Aorta (tissue), 5 donors: ENCODE results near the gene TRMT2A. TPM values are rescaled to one million over a fixed set of nuclear protein-coding genes. Genes with fewer than 3 reads are reported as not detected.

Source experiments
- ATAC-seq: fragments of 200-7000 bp; cut with Tn5 transposase; one replicate; pipeline ENCODE4 v1.9.1; 2022; ENCODE audit warnings: moderate library complexity; ENCODE audit not compliant: low FRiP score
- DNase-seq, 2 donors: peaks; one replicate each; pipeline ENCODE4 v3.0.0-alpha.2; 2020
- H3K27ac ChIP-seq, 2 donors: one replicate each; pipeline ENCODE4 v1.5.1; 2013; ENCODE audit warnings: low read length in 2 of 2, mild to moderate bottlenecking in 2 of 2, moderate library complexity in 2 of 2, control low read depth in 1 of 2, inconsistent platforms in 1 of 2, low read depth in 1 of 2
- H3K27me3 ChIP-seq, 2 donors: one replicate each; pipeline ENCODE4 v1.6.1; 2013; ENCODE audit warnings: control low read depth in 1 of 2, low read length in 1 of 2, mild to moderate bottlenecking in 1 of 2, moderate library complexity in 1 of 2; ENCODE audit not compliant: insufficient read depth in 2 of 2, control insufficient read depth in 1 of 2
- H3K36me3 ChIP-seq, 2 donors: one replicate each; pipeline ENCODE4 v1.6.1; 2013; ENCODE audit warnings: control low read depth in 1 of 2, low read length in 1 of 2, mild to moderate bottlenecking in 1 of 2; ENCODE audit not compliant: insufficient read depth in 2 of 2, control insufficient read depth in 1 of 2
- H3K4me1 ChIP-seq, 2 donors: one replicate each; pipeline ENCODE4 v1.6.1; 2013; ENCODE audit warnings: low read length in 2 of 2, control low read depth in 1 of 2, mild to moderate bottlenecking in 1 of 2, moderate library complexity in 1 of 2; ENCODE audit not compliant: insufficient read depth in 2 of 2, control insufficient read depth in 1 of 2
- H3K4me3 ChIP-seq, 2 donors: one replicate each; pipeline ENCODE4 v1.5.1; 2013; ENCODE audit warnings: low read length in 2 of 2, control low read depth in 1 of 2, mild to moderate bottlenecking in 1 of 2
- H3K9me3 ChIP-seq: one replicate; pipeline ENCODE4 v1.6.1; 2013; ENCODE audit warnings: mild to moderate bottlenecking, low read length; ENCODE audit not compliant: control insufficient read depth
- WGBS, 2 donors: extraction: QIAGEN DNeasy Blood & Tissue Kit; methylation state at CpG; one replicate each; pipeline ENCODE4 v1.1.7; 2013; 5-methylcytosine and 5-hydroxymethylcytosine counted together
- intact Hi-C, 2 donors: fragments of 100-400 bp; cut with DNase I; formaldehyde crosslinking; loops; one replicate each; pipeline versions ENCODE4 v1.14.2 to v1.15.0; 2022
- polyA plus RNA-seq, 2 donors: library from polyadenylated mRNA; stranded (reverse); fragments of 200-250 nt; gene quantifications; one replicate each; pipeline ENCODE4 v1.2.3, GENCODE V29; 2013
- total RNA-seq, 2 donors: library from RNA; stranded (reverse); fragmentation: NEBNext Ultra II Directional; extraction: Animal tissue kit (Norgen Biotek cat#: 25700); gene quantifications; one replicate each; pipeline ENCODE4 v1.2.1, GENCODE V29; 2021
- donor health status: healthy with polysubstance abuse.
- donor health status: Bipolar disorder and iron deficiency.
- donor health status: DM: no; HTN: no; CAD: no.
- donor health status: DM: no; HTN: no; CAD: no.
- donor health status: DM: yes; HTN: yes; CAD: no.

TRMT2A gene
- total and polyA plus RNA-seq, 4 donors, result 15.9 to 152 (median 46.2) TPM

DNA sequence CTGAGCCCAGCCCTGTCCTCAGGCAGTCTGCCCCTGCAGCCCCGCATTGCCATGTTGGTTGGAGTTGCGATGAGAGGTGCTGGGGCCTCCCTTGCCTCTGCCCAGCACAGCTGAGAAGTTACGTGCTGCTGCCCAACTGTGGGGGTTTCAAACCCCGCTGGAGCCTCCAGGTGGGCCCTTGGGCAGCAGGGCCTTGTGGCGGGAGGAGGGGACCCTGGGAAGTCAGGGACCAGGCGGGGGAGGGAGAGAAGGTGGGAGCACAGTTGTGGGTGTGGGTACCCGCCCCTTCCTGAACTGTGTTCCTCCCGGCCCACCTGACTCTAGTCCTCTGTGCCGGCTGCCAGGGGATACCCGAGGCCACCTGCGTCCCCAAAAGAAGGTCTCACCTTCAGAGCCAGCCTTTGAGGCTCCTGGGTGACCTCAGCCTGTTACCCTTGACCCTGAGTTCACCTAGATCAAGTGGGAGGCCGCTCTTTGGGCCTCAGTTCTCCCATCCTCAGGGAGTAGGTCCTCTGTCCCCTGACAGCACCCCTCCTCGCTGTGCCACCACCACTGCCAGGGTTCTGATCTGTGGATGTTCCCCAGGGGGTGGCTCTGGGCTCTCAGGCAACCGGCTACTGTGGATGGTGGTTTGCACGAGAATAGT lies 41.5 kb upstream of the TRMT2A start:
- Histone ChIP-seq H3K4me3 (no peak overlapping the region), H3K4me1 (no peaks in the 10 kb centered on the region), H3K36me3 (no peaks in the 10 kb centered on the region), H3K9me3 (no peaks in the 10 kb centered on the region), H3K27ac (no peak overlapping the region), H3K27me3 (no peaks in the 10 kb centered on the region)
- DNase-seq (no peak), ATAC-seq (no peak)
- intact Hi-C loops, result loop anchor here in 1 of 2 donors (5.0 kb wide), 1 partner anchor 109 kb away; the partner anchor contains the start of gene RTN4R
- 80 to 88% methylated on average over 14 to 15 of the region's 15 CpGs for WGBS, 2 donors

DNA sequence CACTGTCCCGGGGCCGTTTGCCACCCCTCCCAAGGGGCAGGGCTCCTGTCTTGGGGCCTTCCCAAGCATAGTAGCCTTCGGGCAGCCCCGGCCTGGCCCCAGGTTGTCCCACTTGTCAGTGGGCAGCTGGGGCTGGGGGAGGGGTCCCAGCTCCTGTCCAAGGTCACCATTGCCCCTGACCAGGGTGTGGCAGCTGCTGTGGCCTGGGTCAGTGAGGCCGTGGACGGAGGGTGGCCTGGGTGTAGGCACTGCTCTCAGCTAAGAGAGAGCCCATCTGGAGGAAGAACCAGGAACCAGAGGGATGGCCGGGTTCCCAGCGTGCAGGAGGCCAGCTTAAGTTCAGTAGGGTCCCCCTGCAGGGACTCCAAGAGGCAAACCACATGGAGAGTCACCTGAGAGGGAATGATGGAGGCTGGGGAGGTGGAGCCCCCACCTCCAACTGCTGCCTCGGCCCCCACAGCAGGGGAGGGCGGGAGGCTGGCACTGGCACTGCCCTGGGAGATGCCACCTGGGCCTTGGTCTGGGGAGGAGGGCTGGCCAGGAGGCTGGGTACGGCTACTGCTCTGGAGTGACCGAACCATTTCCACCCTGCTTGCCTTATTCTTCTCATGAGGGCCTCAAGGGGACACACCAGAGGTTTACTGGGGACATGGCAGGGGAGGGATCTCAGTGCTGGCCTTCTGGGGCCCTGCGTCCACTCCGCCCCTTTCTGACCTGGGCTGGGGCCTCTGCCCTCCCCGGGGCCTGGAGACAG lies 40.6 kb upstream of the TRMT2A start:
- Histone ChIP-seq H3K36me3 (no peaks in the 10 kb centered on the region), H3K4me1 (no peaks in the 10 kb centered on the region), H3K4me3 (no peak overlapping the region), H3K27ac (no peak overlapping the region), H3K27me3 (no peaks in the 10 kb centered on the region), H3K9me3 (no peaks in the 10 kb centered on the region)
- ATAC-seq (no peak), DNase-seq (no peak)
- WGBS, 2 donors, result 62% methylated on average over 15 of the region's 15 CpGs
- intact Hi-C loops, result loop anchor here (1.0 to 5.0 kb wide), 3 partner anchors 110 to 128 kb away; partner anchors contain the start of gene RTN4R (in 2 of the 2)

DNA sequence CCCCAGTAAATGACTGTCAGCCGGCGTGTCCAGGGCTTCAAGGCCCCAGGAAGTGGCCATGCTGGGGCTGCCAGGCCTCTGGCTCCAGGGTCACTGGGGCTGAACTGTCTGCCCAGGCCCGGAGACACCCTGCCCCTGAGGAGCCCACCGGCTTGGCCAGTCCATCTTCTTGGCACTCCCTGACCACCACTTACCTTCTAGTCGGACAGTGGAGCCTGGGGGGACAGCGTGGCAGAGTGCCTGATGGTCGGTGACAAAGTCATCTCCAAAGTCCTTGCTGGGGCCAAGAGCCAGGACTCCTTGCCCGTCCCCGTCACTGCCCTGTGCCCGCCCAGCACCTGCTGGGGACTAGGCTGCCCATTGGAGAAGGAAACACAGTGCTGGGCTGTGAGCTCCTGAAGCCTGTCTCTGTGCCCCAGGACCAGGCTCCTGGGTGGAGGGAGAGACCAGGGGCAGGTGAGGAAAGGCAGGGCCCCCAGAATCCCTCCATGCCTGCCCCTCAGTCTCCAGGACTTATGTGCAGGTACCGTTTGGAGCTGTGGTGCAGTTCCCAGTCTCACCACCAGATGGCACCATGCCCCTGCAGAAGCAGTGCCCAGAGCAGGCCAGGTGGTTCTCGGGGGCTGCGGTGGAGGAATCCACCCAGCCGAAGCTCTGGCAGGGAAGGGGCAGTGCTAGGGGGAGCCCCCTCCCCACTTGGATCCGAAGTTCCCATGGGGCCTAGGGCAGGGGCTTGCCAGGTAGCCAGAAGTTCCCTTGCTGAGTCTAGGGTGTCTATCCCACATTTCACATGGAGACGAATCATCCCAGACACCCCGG lies 39.8 kb upstream of the TRMT2A start:
- DNase-seq (peak; percentile 89 to 95), ATAC-seq (peak; percentile 89)
- WGBS, 2 donors, result 37% methylated on average over 17 of the region's 17 CpGs
- Histone ChIP-seq H3K27me3 (no peaks in the 10 kb centered on the region), H3K9me3 (no peaks in the 10 kb centered on the region), H3K27ac (no peak overlapping the region), H3K36me3 (no peaks in the 10 kb centered on the region), H3K4me1 (no peaks in the 10 kb centered on the region), H3K4me3 (no peak overlapping the region)
- intact Hi-C loops, result loop anchor here (1.0 to 5.0 kb wide), 3 partner anchors 110 to 128 kb away; partner anchors contain the start of gene RTN4R (in 2 of the 2)

DNA sequence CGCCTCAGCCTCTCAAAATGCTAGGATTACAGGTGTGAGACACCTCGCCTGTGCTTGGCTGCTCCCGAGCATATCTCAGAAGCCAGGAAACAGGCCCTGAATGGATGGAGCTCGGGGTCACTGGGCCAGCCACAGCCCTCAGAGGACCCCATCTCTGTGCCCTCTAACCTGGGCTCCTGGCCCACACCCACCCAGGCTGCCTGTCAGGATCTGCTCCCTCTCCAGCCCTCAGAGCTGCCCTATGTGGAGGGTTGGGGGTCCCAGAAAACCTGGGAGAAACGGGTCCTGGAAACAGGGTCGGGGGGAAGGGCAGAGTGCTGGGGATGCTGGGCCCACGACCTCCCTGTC lies 39.0 kb upstream of the TRMT2A start:
- Histone ChIP-seq H3K4me1 (no peaks in the 10 kb centered on the region), H3K27me3 (no peaks in the 10 kb centered on the region), H3K27ac (no peak overlapping the region), H3K9me3 (no peaks in the 10 kb centered on the region), H3K4me3 (no peak overlapping the region), H3K36me3 (no peaks in the 10 kb centered on the region)
- 65 to 77% methylated on average over 7 of the region's 7 CpGs for WGBS, 2 donors
- DNase-seq (no peak), ATAC-seq (no peak)
- intact Hi-C loops, result loop anchor here (2.0 to 5.0 kb wide), 2 partner anchors 111 to 113 kb away; partner anchors contain the start of gene RTN4R (in 2 of the 2)

DNA sequence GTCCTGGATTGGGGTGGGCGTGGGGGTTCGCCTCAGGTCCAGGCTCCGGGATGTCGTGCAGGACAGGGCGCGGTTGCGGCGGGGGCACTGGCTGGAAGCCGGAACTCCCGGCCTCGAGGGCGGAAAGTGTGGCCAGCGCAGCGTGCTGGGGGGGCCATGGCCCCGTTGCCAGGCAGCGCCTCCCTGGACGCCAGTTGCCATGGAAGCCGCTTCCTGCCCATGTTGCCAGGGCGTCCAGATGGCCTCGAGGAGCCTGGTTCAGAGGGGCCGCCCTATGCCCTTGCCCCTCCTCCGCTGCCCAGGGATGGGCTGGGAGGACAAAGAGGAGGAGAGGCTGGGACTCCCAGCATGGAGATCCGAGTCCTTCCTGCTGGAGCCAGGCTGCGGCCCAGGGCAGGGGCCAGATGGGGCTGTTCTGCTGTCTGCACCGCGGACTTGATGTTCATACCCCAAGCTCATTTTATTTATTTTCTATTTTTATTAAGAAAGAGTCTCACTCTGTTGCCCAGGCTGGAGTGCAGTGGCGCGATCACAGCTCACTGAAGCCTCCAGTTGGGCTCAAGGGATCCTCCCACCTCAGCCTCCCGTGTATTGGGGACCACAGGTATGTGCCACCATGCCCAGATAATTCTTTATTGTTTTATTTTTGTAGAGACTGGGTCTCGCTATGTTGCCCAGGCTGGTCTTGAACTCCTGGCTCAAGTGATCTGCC lies 38.5 kb upstream of the TRMT2A start:
- H3K4me1 ChIP-seq, result no peaks in the 10 kb centered on the region
- no peaks in the 10 kb centered on the region for H3K27me3 ChIP-seq
- H3K36me3 ChIP-seq, result no peaks in the 10 kb centered on the region
- ATAC-seq (peak; percentile 27), DNase-seq (no peak)
- no peaks in the 10 kb centered on the region for H3K9me3 ChIP-seq
- intact Hi-C loops, result loop anchor here (2.0 to 5.0 kb wide), 2 partner anchors 112 to 113 kb away; partner anchors contain the start of gene RTN4R (in 2 of the 2)
- 43 to 50% methylated on average over 24 to 30 of the region's 30 CpGs for WGBS, 2 donors
- no peak overlapping the region for H3K27ac ChIP-seq
- no peak overlapping the region for H3K4me3 ChIP-seq

DNA sequence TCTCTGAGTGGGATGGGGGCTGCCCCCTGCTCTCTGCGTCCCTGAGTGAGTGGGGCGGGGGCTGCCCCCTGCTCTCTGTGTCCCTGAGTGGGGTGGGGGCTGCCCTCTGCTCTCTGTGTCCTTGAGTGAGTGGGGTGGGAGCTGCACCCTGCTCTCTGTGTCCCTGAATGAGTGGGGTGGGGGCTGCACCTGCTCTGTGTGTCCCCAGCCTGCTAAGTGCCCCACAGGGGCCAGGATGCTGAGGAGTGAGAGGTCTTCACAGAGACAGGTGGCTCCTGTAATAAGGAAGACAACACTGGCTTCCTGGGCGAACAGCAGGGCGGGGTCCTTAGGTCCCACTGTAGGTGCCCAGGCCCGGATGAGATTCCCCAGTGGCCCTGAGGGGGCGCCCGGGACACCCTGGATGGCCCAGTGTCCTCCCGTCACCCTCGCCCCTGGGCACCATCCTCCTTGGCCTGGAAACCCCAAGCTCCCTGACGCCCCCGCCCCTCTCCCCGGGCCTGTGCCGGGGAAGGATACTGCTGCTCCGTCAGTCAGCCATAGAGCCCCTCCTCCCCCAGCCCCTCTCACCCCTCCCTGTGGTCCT lies 37.7 kb upstream of the TRMT2A start:
- WGBS, 2 donors, result 46 to 52% methylated on average over 11 to 14 of the region's 14 CpGs
- Histone ChIP-seq H3K9me3 (no peaks in the 10 kb centered on the region), H3K27me3 (no peaks in the 10 kb centered on the region), H3K4me1 (no peaks in the 10 kb centered on the region), H3K36me3 (no peaks in the 10 kb centered on the region), H3K27ac (no peak overlapping the region), H3K4me3 (no peak overlapping the region)
- ATAC-seq (no peak), DNase-seq (no peak)
- intact Hi-C loops, result loop anchor here in 1 of 2 donors (5.0 kb wide), 1 partner anchor 113 kb away; the partner anchor contains the start of gene RTN4R

DNA sequence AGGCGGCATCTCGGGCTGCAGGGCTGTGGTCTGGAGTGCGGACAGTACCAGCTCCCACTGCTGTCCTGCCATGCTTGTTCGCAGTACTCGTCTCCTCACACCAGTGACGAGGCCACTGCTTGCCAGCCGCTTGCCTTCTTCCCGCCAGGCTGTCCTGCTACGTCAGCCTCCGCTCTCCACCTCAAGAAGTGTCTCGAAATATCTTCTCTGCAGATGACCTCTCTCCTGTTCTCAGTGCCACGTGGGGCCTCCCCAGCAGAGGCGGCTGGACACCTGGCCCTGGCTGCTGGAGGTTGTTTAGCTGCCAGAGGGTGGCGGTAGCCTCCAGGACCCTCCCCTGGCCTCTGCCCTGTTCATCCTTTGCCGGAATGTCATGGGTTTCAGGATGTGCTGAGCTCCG lies 36.9 kb upstream of the TRMT2A start:
- H3K27me3 ChIP-seq, result no peaks in the 10 kb centered on the region
- H3K4me1 ChIP-seq, result no peaks in the 10 kb centered on the region
- DNase-seq (no peak), ATAC-seq (no peak)
- H3K9me3 ChIP-seq, result no peaks in the 10 kb centered on the region
- H3K4me3 ChIP-seq, result no peak overlapping the region
- no peaks in the 10 kb centered on the region for H3K36me3 ChIP-seq
- WGBS, 2 donors, result 53 to 54% methylated on average over 16 of the region's 16 CpGs
- H3K27ac ChIP-seq, result no peak overlapping the region
- intact Hi-C loops, result no loop called here

DNA sequence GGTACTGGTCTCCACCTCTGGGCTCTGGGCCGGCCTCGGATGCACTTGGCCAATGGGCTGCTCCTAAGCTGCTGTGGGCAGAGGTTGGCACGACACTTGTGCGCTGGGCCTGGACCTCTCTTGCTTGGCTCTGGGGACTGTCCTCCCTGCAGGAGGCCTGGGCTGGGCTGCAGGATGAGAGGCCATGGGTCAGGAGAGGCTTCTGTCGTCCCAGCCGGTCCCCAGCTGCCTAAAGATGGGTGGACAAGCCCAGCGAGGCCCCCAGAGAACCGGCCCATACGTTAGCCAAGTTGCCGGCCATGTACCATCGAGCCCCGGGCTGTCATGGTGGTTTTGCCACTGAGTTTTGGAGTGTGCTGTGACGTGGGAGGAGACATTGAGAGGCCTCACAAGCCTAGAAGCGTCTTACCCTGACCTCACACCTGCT lies 35.5 kb upstream of the TRMT2A start:
- Histone ChIP-seq H3K27ac (no peak overlapping the region), H3K4me3 (no peak overlapping the region), H3K36me3 (no peaks in the 10 kb centered on the region), H3K27me3 (no peaks in the 10 kb centered on the region), H3K4me1 (no peaks in the 10 kb centered on the region), H3K9me3 (no peaks in the 10 kb centered on the region)
- DNase-seq, result no peak
- intact Hi-C loops, result no loop called here
- 77 to 80% methylated on average over 14 of the region's 14 CpGs for WGBS, 2 donors
- no peak for ATAC-seq
